ENCODE data around the gene MYO5C. TPM values are rescaled to one million over a fixed set of nuclear protein-coding genes. Genes with fewer than 3 reads are reported as not detected.

Gene MYO5C
- total RNA-seq, 1 donor from 2014 or later, result 24.1 TPM

DNA sequence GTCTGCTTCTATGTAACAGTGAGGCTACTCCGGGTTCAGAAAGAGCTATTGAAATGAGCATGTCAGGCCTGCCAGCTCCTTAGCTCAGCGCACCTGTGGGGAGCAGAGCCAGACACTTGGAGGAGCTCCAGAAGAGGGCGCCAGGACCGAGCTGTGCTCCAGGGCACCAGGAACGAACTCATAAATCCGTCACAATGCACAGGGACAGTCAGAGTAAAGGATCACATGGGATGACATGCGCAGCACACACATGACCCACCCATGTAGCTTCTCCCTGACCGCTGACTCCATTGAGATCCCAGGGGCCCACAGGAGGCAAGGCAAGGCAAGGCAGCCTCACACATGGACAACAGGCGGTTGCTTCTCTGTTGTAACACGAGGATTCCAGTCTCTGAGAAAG is 78.4 kb downstream of the MYO5C start:
- H3K36me3 ChIP-seq, result no peaks in the 10 kb centered on the region
- H4K20me1 ChIP-seq (ENCODE audit: low read depth), result no peaks in the 10 kb centered on the region
- no peak overlapping the region for H3K9ac ChIP-seq
- no peaks in the 10 kb centered on the region for H3K79me2 ChIP-seq (ENCODE audit: low read depth)
- Mint-ChIP-seq H3K4me3 (no peak overlapping the region), H3K4me1 (no peaks in the 10 kb centered on the region), H3K27me3 (ENCODE audit: insufficient read depth, low read depth) (peaks cover 3% of the 10 kb centered on the region), H3K9me3 (no peaks in the 10 kb centered on the region), H3K36me3 (peaks cover 14% of the 10 kb centered on the region), H3K27ac (no peak overlapping the region)
- no peak overlapping the region for H3K27ac ChIP-seq
- H3K4me1 ChIP-seq, result no peaks in the 10 kb centered on the region
- TF ChIP-seq CTCF (IDR thresholded peaks at IDR 0.05) (peak; percentile 50), EZH2 (IDR thresholded peaks at IDR 0.05) (no peak), EZH2phosphoT487 (IDR thresholded peaks at IDR 0.05) (no peak)
- DNase-seq (ENCODE audit: low spot score), result peak; percentile 43
- H3K4me2 ChIP-seq, result no peak overlapping the region
- H3K4me3 ChIP-seq, result no peak overlapping the region
- peaks cover 3% of the 10 kb centered on the region for H3F3A ChIP-seq (ENCODE audit: low read depth)
- no peaks in the 10 kb centered on the region for H3K27me3 ChIP-seq
- H3K9me3 ChIP-seq (ENCODE audit: low read depth), result no peaks in the 10 kb centered on the region
- no peak overlapping the region for H2AFZ ChIP-seq (replicated peaks)

GRCh38 chr15:52214553-52214952 is 81.1 kb downstream of the MYO5C start:
- no peak for DNase-seq (ENCODE audit: low spot score)
- no peaks in the 10 kb centered on the region for H3K4me1 Mint-ChIP-seq
- no peaks in the 10 kb centered on the region for H3K9me3 Mint-ChIP-seq
- H3K4me3 Mint-ChIP-seq, result no peak overlapping the region
- no peaks in the 10 kb centered on the region for H4K20me1 ChIP-seq (ENCODE audit: low read depth)
- no peaks in the 10 kb centered on the region for H3K27me3 ChIP-seq
- H3F3A ChIP-seq (ENCODE audit: low read depth), result peaks cover 3% of the 10 kb centered on the region
- TF ChIP-seq CTCF (IDR thresholded peaks at IDR 0.05) (no peak), EZH2 (IDR thresholded peaks at IDR 0.05) (no peak), EZH2phosphoT487 (IDR thresholded peaks at IDR 0.05) (no peak)
- no peak overlapping the region for H3K9ac ChIP-seq
- peaks cover 10% of the 10 kb centered on the region for H3K36me3 Mint-ChIP-seq
- H3K27ac ChIP-seq, result no peak overlapping the region
- H3K27me3 Mint-ChIP-seq (ENCODE audit: insufficient read depth, low read depth), result no peaks in the 10 kb centered on the region
- H3K36me3 ChIP-seq, result no peaks in the 10 kb centered on the region
- H3K4me2 ChIP-seq, result no peak overlapping the region
- H3K4me3 ChIP-seq, result no peak overlapping the region
- H3K27ac Mint-ChIP-seq, result no peak overlapping the region
- H3K9me3 ChIP-seq (ENCODE audit: low read depth), result no peaks in the 10 kb centered on the region
- no peaks in the 10 kb centered on the region for H3K79me2 ChIP-seq (ENCODE audit: low read depth)
- no peak overlapping the region for H2AFZ ChIP-seq (replicated peaks)
- no peaks in the 10 kb centered on the region for H3K4me1 ChIP-seq

GRCh38 chr15:52213206-52213605 is 82.4 kb downstream of the MYO5C start:
- Histone ChIP-seq H3K27me3 (no peaks in the 10 kb centered on the region), H3K36me3 (no peaks in the 10 kb centered on the region), H4K20me1 (ENCODE audit: low read depth) (no peaks in the 10 kb centered on the region), H3K4me3 (no peak overlapping the region), H2AFZ (replicated peaks) (no peak overlapping the region), H3K79me2 (ENCODE audit: low read depth) (no peaks in the 10 kb centered on the region), H3F3A (ENCODE audit: low read depth) (peaks cover 3% of the 10 kb centered on the region), H3K4me1 (peaks cover under 1% of the 10 kb centered on the region), H3K27ac (no peak overlapping the region), H3K4me2 (no peak overlapping the region), H3K9ac (no peak overlapping the region), H3K9me3 (ENCODE audit: low read depth) (no peaks in the 10 kb centered on the region)
- TF ChIP-seq CTCF (IDR thresholded peaks at IDR 0.05) (no peak), EZH2 (IDR thresholded peaks at IDR 0.05) (no peak), EZH2phosphoT487 (IDR thresholded peaks at IDR 0.05) (no peak)
- Mint-ChIP-seq H3K4me3 (no peak overlapping the region), H3K9me3 (no peaks in the 10 kb centered on the region), H3K36me3 (peaks cover 7% of the 10 kb centered on the region), H3K27me3 (ENCODE audit: insufficient read depth, low read depth) (peaks cover 3% of the 10 kb centered on the region), H3K4me1 (peaks cover 1% of the 10 kb centered on the region), H3K27ac (no peak overlapping the region)
- no peak for DNase-seq (ENCODE audit: low spot score)

Measured in neural progenitor cell (in vitro differentiated cells).